HG02970 (cell line): ENCODE data around the gene C10orf90.

Source experiments
- ATAC-seq: cut with Tn5 transposase; IDR thresholded peaks from one replicate; pipeline ENCODE4 v1.9.1; 2021; ENCODE audit warnings: mild to moderate bottlenecking, moderate library complexity, moderate number of reproducible peaks; ENCODE audit not compliant: unreplicated experiment, low FRiP score

The C10orf90 gene

GRCh38 chr10:126375926-126376554 is 294.5 kb downstream of the C10orf90 start:
- no peak for ATAC-seq

- ATAC-seq = no peak
Measured at GRCh38 chr10:126375299-126375698, 295.2 kb downstream of the C10orf90 start.
